Erythroblast (primary cell): ENCODE data around the gene PADI6.

ENCODE experiments used
- DNase-seq, 2 experiments: peaks; one replicate each; lab custom pipeline; 2025; lab: John Stamatoyannopoulos, UW
- GATA1 ChIP-seq: IDR thresholded peaks from 2 replicates; pipeline ENCODE4 v1.6.1; 2011; ENCODE audit warnings: low read depth, mild to moderate bottlenecking, control low read depth, low read length, moderate library complexity
- POLR2A ChIP-seq: IDR thresholded peaks from 2 replicates; pipeline ENCODE4 v1.6.1; 2011; ENCODE audit warnings: mild to moderate bottlenecking, low read length

The PADI6 gene

GRCh38 chr1:17363771-17364170 lies 8.2 kb upstream of the PADI6 start:
- DNase-seq = no peak
- no peak for TF ChIP-seq POLR2A

- DNase-seq = no peak
- TF ChIP-seq POLR2A (no peak), GATA1 (no peak)
Measured at GRCh38 chr1:17365293-17365692, 6.7 kb upstream of the PADI6 start.

GRCh38 chr1:17369466-17369865 lies 2.5 kb upstream of the PADI6 start:
- no peak for TF ChIP-seq POLR2A
- TF ChIP-seq GATA1 = no peak

GRCh38 chr1:17370618-17371017 lies 1.4 kb upstream of the PADI6 start:
- DNase-seq = no peak
- TF ChIP-seq GATA1 (no peak), POLR2A (no peak)

More at GRCh38 chr1:17369466-17369865, 2.5 kb upstream of the PADI6 start:
- no peak for DNase-seq

- no peak for DNase-seq
- TF ChIP-seq POLR2A (no peak), GATA1 (no peak)
Measured at GRCh38 chr1:17372955-17373354, 959 bp downstream of the PADI6 start.

GRCh38 chr1:17375651-17376050 lies 3.7 kb downstream of the PADI6 start:
- TF ChIP-seq GATA1 (no peak), POLR2A (no peak)
- no peak for DNase-seq

GRCh38 chr1:17377325-17377953 lies 5.4 kb downstream of the PADI6 start:
- no peak for DNase-seq
- no peak for TF ChIP-seq POLR2A
- TF ChIP-seq GATA1 = no peak

GRCh38 chr1:17381161-17381560 lies 9.2 kb downstream of the PADI6 start:
- no peak for TF ChIP-seq GATA1
- TF ChIP-seq POLR2A = no peak
- DNase-seq = no peak

- TF ChIP-seq POLR2A (no peak), GATA1 (no peak)
- DNase-seq = no peak
Measured at GRCh38 chr1:17392199-17392740, 20.3 kb downstream of the PADI6 start.

GRCh38 chr1:17393230-17393629 lies 21.2 kb downstream of the PADI6 start:
- TF ChIP-seq POLR2A (no peak), GATA1 (no peak)
- DNase-seq = no peak

GRCh38 chr1:17397910-17398695 lies 26.1 kb downstream of the PADI6 start:
- TF ChIP-seq GATA1 = no peak
- no peak for TF ChIP-seq POLR2A
- DNase-seq = no peak

- DNase-seq = no peak
- TF ChIP-seq GATA1 (no peak), POLR2A (no peak)
Measured at GRCh38 chr1:17400725-17401341, 28.8 kb downstream of the PADI6 start.

GRCh38 chr1:17401841-17402240 lies 29.8 kb downstream of the PADI6 start:
- DNase-seq = no peak
- TF ChIP-seq GATA1 (no peak), POLR2A (no peak)

- no peak for DNase-seq
- TF ChIP-seq POLR2A (no peak), GATA1 (no peak)
Measured at GRCh38 chr1:17403081-17403480, 31.1 kb downstream of the PADI6 start.
